Stimulated activated effector memory CD8-positive, alpha-beta T cell treated with anti-CD3 and anti-CD28 coated beads, Interleukin-12 subunit alpha, Interleukin-12 subunit beta, amount 100 ng/mL, for 72 hours (primary cell): ENCODE data around the gene MAPRE3.

Experiments used
- ATAC-seq: fragments of 150-1000 bp; cut with Tn5 transposase; 2 replicates; pipeline ENCODE4 v1.10.0; 2021
- DNase-seq, 2 donors: peaks; one replicate each; pipeline ENCODE4 v3.0.0; 2021 to 2022; ENCODE audit warnings: low spot score in 2 of 2
- H3K27ac Mint-ChIP-seq: one replicate; pipeline ENCODE4 v1.8.0; 2022; ENCODE audit warnings: mild to moderate bottlenecking, mixed read lengths
- H3K36me3 Mint-ChIP-seq: one replicate; pipeline ENCODE4 v1.8.0; 2022; ENCODE audit warnings: mild to moderate bottlenecking, mixed read lengths
- H3K4me1 Mint-ChIP-seq: one replicate; pipeline ENCODE4 v1.8.0; 2022; ENCODE audit warnings: mixed read lengths
- H3K4me3 Mint-ChIP-seq: one replicate; pipeline ENCODE4 v1.8.0; 2022; ENCODE audit warnings: mild to moderate bottlenecking, mixed read lengths
- H3K9me3 Mint-ChIP-seq: one replicate; pipeline ENCODE4 v1.8.0; 2022; ENCODE audit warnings: mixed read lengths

MAPRE3 gene

GRCh38 chr2:27010139-27010538 lies 39.7 kb downstream of the MAPRE3 start:
- no peak for ATAC-seq
- no peak overlapping the region for H3K4me3 Mint-ChIP-seq
- no peaks in the 10 kb centered on the region for H3K36me3 Mint-ChIP-seq
- no peaks in the 10 kb centered on the region for H3K4me1 Mint-ChIP-seq
- DNase-seq: no peak
- no peak overlapping the region for H3K27ac Mint-ChIP-seq
- no peaks in the 10 kb centered on the region for H3K9me3 Mint-ChIP-seq

GRCh38 chr2:27013738-27014137 lies 43.3 kb downstream of the MAPRE3 start:
- DNase-seq: no peak
- no peaks in the 10 kb centered on the region for H3K9me3 Mint-ChIP-seq
- H3K27ac Mint-ChIP-seq: no peak overlapping the region
- no peaks in the 10 kb centered on the region for H3K36me3 Mint-ChIP-seq
- ATAC-seq: no peak
- H3K4me1 Mint-ChIP-seq: no peaks in the 10 kb centered on the region
- H3K4me3 Mint-ChIP-seq: no peak overlapping the region

- Mint-ChIP-seq H3K9me3 (no peaks in the 10 kb centered on the region), H3K4me1 (no peaks in the 10 kb centered on the region), H3K4me3 (no peak overlapping the region), H3K27ac (no peak overlapping the region), H3K36me3 (peaks cover 3% of the 10 kb centered on the region)
- no peak for ATAC-seq
- DNase-seq: no peak
Measured at GRCh38 chr2:27014771-27015433, 44.5 kb downstream of the MAPRE3 start.

- Mint-ChIP-seq H3K4me1 (no peaks in the 10 kb centered on the region), H3K27ac (no peak overlapping the region), H3K36me3 (peaks cover 6% of the 10 kb centered on the region), H3K4me3 (no peak overlapping the region), H3K9me3 (no peaks in the 10 kb centered on the region)
- DNase-seq (no peak), ATAC-seq (peak; percentile 49)
Measured at GRCh38 chr2:27016801-27017325, 46.4 kb downstream of the MAPRE3 start.

- Mint-ChIP-seq H3K4me3 (no peak overlapping the region), H3K36me3 (peaks cover 6% of the 10 kb centered on the region), H3K4me1 (no peaks in the 10 kb centered on the region), H3K9me3 (no peaks in the 10 kb centered on the region), H3K27ac (no peak overlapping the region)
- DNase-seq: no peak
- no peak for ATAC-seq
Measured at GRCh38 chr2:27018142-27018541, 47.7 kb downstream of the MAPRE3 start.

GRCh38 chr2:27019459-27019858 lies 49.0 kb downstream of the MAPRE3 start:
- Mint-ChIP-seq H3K4me3 (no peak overlapping the region), H3K27ac (no peak overlapping the region)
- no peak for DNase-seq

GRCh38 chr2:27019931-27020855 lies 49.8 kb downstream of the MAPRE3 start:
- no peak for DNase-seq
- Mint-ChIP-seq H3K4me1 (no peaks in the 10 kb centered on the region), H3K9me3 (no peaks in the 10 kb centered on the region), H3K4me3 (no peak overlapping the region), H3K27ac (no peak overlapping the region), H3K36me3 (peaks cover 12% of the 10 kb centered on the region)
- no peak for ATAC-seq

More at GRCh38 chr2:27019459-27019858, 49.0 kb downstream of the MAPRE3 start:
- ATAC-seq: no peak
- Mint-ChIP-seq H3K36me3 (peaks cover 12% of the 10 kb centered on the region), H3K4me1 (no peaks in the 10 kb centered on the region), H3K9me3 (no peaks in the 10 kb centered on the region)

- peaks cover 12% of the 10 kb centered on the region for H3K36me3 Mint-ChIP-seq
- H3K4me3 Mint-ChIP-seq: no peak overlapping the region
- no peaks in the 10 kb centered on the region for H3K9me3 Mint-ChIP-seq
- H3K27ac Mint-ChIP-seq: no peak overlapping the region
- no peaks in the 10 kb centered on the region for H3K4me1 Mint-ChIP-seq
- no peak for ATAC-seq
- no peak for DNase-seq
Measured at GRCh38 chr2:27021253-27022049, 51.0 kb downstream of the MAPRE3 start.

- Mint-ChIP-seq H3K4me1 (peaks cover 15% of the 10 kb centered on the region), H3K36me3 (peaks cover 19% of the 10 kb centered on the region), H3K4me3 (no peak overlapping the region), H3K27ac (no peak overlapping the region), H3K9me3 (no peaks in the 10 kb centered on the region)
- ATAC-seq (no peak), DNase-seq (no peak)
Measured at GRCh38 chr2:27023740-27024139, 53.3 kb downstream of the MAPRE3 start.

- no peak for DNase-seq
- peaks cover 21% of the 10 kb centered on the region for H3K36me3 Mint-ChIP-seq
- no peak overlapping the region for H3K4me3 Mint-ChIP-seq
- no peaks in the 10 kb centered on the region for H3K9me3 Mint-ChIP-seq
- no peak overlapping the region for H3K27ac Mint-ChIP-seq
- no peak for ATAC-seq
- H3K4me1 Mint-ChIP-seq: peaks cover 19% of the 10 kb centered on the region
Measured at GRCh38 chr2:27024188-27024587, 53.8 kb downstream of the MAPRE3 start.

GRCh38 chr2:27024812-27025211 lies 54.4 kb downstream of the MAPRE3 start:
- DNase-seq (no peak), ATAC-seq (no peak)
- Mint-ChIP-seq H3K36me3 (peaks cover 20% of the 10 kb centered on the region), H3K4me1 (peaks cover 25% of the 10 kb centered on the region), H3K9me3 (no peaks in the 10 kb centered on the region), H3K4me3 (no peak overlapping the region), H3K27ac (no peak overlapping the region)

- H3K4me3 Mint-ChIP-seq: no peak overlapping the region
- H3K27ac Mint-ChIP-seq: no peak overlapping the region
Measured at GRCh38 chr2:27025281-27025800, 54.9 kb downstream of the MAPRE3 start.

GRCh38 chr2:27025861-27026851 lies 55.7 kb downstream of the MAPRE3 start:
- no peak overlapping the region for H3K27ac Mint-ChIP-seq
- ATAC-seq (no peak), DNase-seq (no peak)
- H3K9me3 Mint-ChIP-seq: no peaks in the 10 kb centered on the region
- H3K4me1 Mint-ChIP-seq: peaks cover 35% of the 10 kb centered on the region
- H3K36me3 Mint-ChIP-seq: peaks cover 16% of the 10 kb centered on the region
- no peak overlapping the region for H3K4me3 Mint-ChIP-seq

More at GRCh38 chr2:27025281-27025800, 54.9 kb downstream of the MAPRE3 start:
- Mint-ChIP-seq H3K4me1 (peaks cover 31% of the 10 kb centered on the region), H3K9me3 (no peaks in the 10 kb centered on the region), H3K36me3 (peaks cover 16% of the 10 kb centered on the region)
- ATAC-seq (no peak), DNase-seq (no peak)

- Mint-ChIP-seq H3K4me1 (peaks cover 45% of the 10 kb centered on the region), H3K36me3 (peaks cover 16% of the 10 kb centered on the region), H3K9me3 (no peaks in the 10 kb centered on the region), H3K4me3 (no peak overlapping the region), H3K27ac (no peak overlapping the region)
- DNase-seq (no peak), ATAC-seq (no peak)
Measured at GRCh38 chr2:27027211-27027651, 56.8 kb downstream of the MAPRE3 start.
